Chondrocyte (in vitro differentiated cells): Measurements from ENCODE around the gene NOXA1. TPM values are rescaled to one million over a fixed set of nuclear protein-coding genes. Genes with fewer than 3 reads are reported as not detected.
"Not testable (repeated sequence)": the region's sequence is repeated elsewhere in the genome, so short reads cannot be mapped to it uniquely, and the experiment has no call there.

ENCODE experiments used
- DNase-seq: peaks from one replicate; pipeline ENCODE4 v3.0.0; 2021; ENCODE audit warnings: mixed read lengths, low spot score
- H3K27ac Mint-ChIP-seq: one replicate; pipeline ENCODE4 v1.8.0; 2021; ENCODE audit warnings: mild to moderate bottlenecking, moderate library complexity, mixed read lengths; ENCODE audit not compliant: unreplicated experiment
- H3K27me3 Mint-ChIP-seq: 2 replicates; pipeline ENCODE4 v1.8.0; 2021; ENCODE audit warnings: low read depth, mixed read lengths
- H3K36me3 Mint-ChIP-seq: 2 replicates; pipeline ENCODE4 v1.8.0; 2021; ENCODE audit warnings: low read depth, mixed read lengths
- H3K4me1 Mint-ChIP-seq: 2 replicates; pipeline ENCODE4 v1.8.0; 2021; ENCODE audit warnings: low read depth, mild to moderate bottlenecking, mixed read lengths
- H3K4me3 Mint-ChIP-seq: one replicate; pipeline ENCODE4 v1.8.0; 2021; ENCODE audit warnings: mild to moderate bottlenecking, moderate library complexity, mixed read lengths; ENCODE audit not compliant: unreplicated experiment
- H3K9me3 Mint-ChIP-seq: 2 replicates; pipeline ENCODE4 v1.8.0; 2021; ENCODE audit warnings: low read depth, mixed read lengths
- CTCF ChIP-seq: fragments of 200-600 bp; sonication (generic); IDR thresholded peaks from 2 replicates; pipeline ENCODE4 v1.5.0; 2021; ENCODE audit warnings: antibody characterized with exemption, mild to moderate bottlenecking, moderate library complexity
- total RNA-seq: library from RNA; stranded (reverse); gene quantifications from 3 replicates; pipeline ENCODE4 v1.2.1, GENCODE V29; 2021

The NOXA1 gene
- total RNA-seq, 1 donor from 2014 or later: 2.0 TPM

GRCh38 chr9:137385061-137385655 is 38.0 kb upstream of the NOXA1 start:
- Mint-ChIP-seq H3K4me1 (no peaks in the 10 kb centered on the region), H3K9me3 (no peaks in the 10 kb centered on the region), H3K36me3 (peaks cover 3% of the 10 kb centered on the region), H3K27ac (no peak overlapping the region), H3K4me3 (no peak overlapping the region), H3K27me3 (no peaks in the 10 kb centered on the region)
- no peak for TF ChIP-seq CTCF
- DNase-seq: no peak

GRCh38 chr9:137386507-137387113 is 36.6 kb upstream of the NOXA1 start:
- H3K27ac Mint-ChIP-seq, H3K36me3 Mint-ChIP-seq, H3K4me1 Mint-ChIP-seq, H3K27me3 Mint-ChIP-seq, H3K4me3 Mint-ChIP-seq, H3K9me3 Mint-ChIP-seq: not testable (repeated sequence)
- DNase-seq: peak; percentile 89

GRCh38 chr9:137387114-137387890 is 35.9 kb upstream of the NOXA1 start:
- H3K27me3 Mint-ChIP-seq: no peaks in the 10 kb centered on the region
- peak; percentile 88 for DNase-seq
- H3K27ac Mint-ChIP-seq: no peak overlapping the region

GRCh38 chr9:137387891-137388560 is 35.2 kb upstream of the NOXA1 start:
- Mint-ChIP-seq H3K36me3 (peaks cover 5% of the 10 kb centered on the region), H3K4me3 (no peak overlapping the region)

More at GRCh38 chr9:137387114-137387890, 35.9 kb upstream of the NOXA1 start:
- Mint-ChIP-seq H3K4me3 (no peak overlapping the region), H3K9me3 (no peaks in the 10 kb centered on the region), H3K4me1 (no peaks in the 10 kb centered on the region), H3K36me3 (peaks cover 5% of the 10 kb centered on the region)
- no peak for TF ChIP-seq CTCF

More at GRCh38 chr9:137387891-137388560, 35.2 kb upstream of the NOXA1 start:
- peak; percentile 79 for DNase-seq
- no peaks in the 10 kb centered on the region for H3K4me1 Mint-ChIP-seq
- no peaks in the 10 kb centered on the region for H3K27me3 Mint-ChIP-seq
- no peak overlapping the region for H3K27ac Mint-ChIP-seq
- no peaks in the 10 kb centered on the region for H3K9me3 Mint-ChIP-seq
- TF ChIP-seq CTCF: no peak
